Putamen (tissue), 1 donor: ENCODE measurements around the gene IL9R.
"Not testable (repeated sequence)": the region's sequence is repeated elsewhere in the genome, so short reads cannot be mapped to it uniquely, and the experiment has no call there.

Source experiments
- DNase-seq: peaks from one replicate; pipeline ENCODE4 v3.0.0-alpha.2; 2016; ENCODE audit warnings: low spot score

IL9R gene

DNA sequence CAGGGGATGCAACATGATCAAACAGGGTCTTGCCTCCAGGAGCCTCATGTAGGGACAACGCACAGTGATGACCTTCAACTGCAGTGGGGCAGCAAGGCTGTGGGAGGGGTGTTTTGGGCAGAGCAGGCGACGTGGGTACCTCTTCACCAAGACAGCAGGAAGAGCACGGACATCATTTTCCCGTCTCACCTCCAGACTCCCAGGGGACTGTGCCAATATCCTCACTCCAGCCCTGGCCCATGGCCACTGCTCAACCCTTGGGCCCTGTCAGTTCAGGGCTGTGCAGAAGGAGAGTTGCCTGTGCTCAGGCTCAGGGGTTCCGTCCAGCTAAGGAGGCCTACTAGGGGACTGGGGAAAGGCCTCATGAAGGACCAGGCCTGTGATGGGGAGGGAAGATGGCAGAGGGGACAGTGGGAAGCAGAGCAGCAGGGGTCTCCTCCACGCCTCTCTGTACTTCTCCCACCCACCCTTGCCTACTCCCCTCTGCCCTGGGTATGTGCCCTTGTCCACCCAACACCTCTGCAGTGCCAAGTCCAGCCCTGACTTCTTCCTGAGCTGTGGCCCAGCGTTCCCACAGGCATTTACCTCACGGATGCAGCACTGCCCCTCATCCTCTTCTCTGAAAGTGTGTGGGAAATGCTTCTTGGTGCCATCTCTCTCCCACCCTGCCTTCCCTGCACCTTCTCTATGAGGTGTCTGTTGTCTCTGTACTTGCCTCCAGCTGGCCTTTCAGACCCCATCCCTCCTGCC is 1.4 kb downstream of the IL9R start:
- DNase-seq: no peak

DNA sequence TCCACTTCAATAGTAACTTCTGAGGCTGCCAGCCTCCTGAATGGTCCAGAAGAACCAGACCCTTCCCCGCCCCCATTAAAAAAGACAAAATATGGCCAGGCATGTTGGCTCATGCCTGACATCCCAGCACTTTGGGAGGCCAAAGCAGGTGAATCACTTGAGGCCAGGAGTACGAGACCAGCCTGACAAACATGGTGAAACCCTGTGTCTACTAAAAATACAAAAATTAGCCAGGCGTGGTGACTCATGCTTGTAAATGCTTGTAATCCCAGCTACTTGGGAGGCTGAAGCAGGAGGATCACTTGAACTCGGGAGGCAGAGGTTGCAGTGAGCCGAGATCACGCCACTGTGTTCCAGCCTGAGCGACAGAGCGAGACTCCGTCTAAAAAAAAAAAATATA is 2.3 kb downstream of the IL9R start:
- DNase-seq: not testable (repeated sequence)

DNA sequence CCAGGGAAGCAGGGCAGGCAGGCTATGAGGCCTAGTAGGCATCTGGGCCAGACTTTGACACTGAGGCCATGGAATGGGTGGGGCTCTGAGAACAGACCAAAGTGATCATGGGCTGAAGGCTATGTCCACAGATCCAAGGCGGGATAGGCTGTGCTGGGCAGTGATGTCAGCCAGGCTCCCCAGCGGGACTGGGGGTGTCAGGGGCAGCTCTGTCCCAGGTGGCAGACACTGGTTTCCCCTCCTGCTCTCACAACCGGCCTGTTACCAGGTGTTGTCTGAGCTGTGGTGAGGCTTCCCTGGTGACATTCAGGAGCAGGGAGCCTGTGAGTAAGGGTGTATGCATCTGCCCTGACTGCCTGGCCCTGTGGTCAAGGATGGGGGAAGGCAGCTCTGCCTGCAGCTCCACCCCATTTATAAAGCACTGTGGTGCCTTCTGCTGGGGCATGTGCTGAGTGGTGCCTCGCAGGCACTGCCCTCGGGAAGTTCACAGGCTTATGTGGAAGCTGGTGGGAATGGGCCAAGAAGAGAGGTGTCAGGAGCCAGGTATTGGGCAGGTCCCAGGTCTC is 2.9 kb downstream of the IL9R start:
- no peak for DNase-seq

DNA sequence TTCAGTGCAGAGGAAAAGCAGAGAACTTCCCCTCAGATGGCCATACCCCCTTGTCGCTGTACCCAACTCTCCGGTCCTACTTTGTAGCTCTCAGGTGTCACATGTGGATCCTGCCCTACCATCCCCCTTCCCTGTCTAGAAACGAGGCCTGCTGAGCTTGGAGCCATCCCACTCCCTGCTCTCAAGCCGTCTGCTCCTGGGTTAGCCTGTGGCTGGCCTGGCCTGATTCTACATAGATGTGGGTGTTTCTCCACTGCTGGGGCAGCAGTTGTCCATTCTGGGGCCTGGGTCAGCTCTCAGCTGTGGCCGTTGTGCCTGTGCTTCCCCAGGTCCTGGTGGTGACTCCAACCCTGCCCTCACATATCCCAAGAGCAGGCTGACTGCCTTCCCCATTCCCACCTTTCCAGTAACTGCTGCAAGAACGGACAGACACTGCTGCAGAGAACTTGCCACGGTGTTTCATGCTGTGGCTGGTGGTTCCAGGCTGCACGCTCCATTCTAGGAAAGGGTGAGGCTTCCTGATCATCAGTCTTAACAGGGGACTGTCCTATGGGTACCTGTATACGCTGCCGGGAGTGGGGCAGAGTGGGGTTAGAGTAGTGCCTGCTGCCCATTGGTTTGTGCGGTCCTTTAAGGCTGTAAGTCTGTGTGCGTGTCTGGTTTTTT is 3.6 kb downstream of the IL9R start:
- no peak for DNase-seq

DNA sequence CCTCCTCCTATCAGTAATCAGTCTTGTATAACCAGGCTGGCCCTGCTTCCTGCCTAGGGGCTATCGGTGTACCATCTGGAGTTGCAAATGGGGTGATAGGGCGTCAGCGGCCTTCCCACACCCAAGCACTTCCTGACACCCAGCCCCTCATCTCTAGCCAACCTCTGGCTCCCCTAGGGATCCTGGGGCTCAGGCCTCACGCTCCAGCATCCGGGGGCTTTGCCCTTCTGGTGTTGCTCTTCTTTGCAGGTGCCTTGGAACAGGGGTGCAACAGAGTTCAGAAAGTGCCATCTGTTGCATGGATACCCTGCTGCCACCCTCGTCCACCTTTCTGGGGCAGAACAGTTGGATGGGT is 4.1 kb downstream of the IL9R start:
- DNase-seq: no peak

DNA sequence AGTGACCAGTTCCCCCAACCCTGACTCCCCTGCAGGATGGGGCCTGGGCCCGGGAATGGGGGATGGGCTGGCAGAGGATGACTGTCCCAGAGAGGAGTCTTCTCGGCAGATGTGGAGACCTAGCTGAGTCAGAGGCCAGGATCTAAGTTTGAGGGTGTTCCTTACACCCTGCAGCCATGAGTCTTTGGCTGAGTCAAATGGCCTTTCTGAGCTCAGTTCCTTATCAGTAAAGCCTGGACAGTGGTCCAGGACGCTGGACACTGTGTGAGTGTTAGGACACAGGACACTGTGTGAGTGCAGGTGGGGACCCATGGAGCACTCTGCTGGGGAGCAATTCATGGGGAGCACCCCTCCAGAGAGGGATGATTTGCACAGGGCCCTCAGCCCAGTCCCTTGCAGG is 5.0 kb downstream of the IL9R start:
- DNase-seq: no peak

DNA sequence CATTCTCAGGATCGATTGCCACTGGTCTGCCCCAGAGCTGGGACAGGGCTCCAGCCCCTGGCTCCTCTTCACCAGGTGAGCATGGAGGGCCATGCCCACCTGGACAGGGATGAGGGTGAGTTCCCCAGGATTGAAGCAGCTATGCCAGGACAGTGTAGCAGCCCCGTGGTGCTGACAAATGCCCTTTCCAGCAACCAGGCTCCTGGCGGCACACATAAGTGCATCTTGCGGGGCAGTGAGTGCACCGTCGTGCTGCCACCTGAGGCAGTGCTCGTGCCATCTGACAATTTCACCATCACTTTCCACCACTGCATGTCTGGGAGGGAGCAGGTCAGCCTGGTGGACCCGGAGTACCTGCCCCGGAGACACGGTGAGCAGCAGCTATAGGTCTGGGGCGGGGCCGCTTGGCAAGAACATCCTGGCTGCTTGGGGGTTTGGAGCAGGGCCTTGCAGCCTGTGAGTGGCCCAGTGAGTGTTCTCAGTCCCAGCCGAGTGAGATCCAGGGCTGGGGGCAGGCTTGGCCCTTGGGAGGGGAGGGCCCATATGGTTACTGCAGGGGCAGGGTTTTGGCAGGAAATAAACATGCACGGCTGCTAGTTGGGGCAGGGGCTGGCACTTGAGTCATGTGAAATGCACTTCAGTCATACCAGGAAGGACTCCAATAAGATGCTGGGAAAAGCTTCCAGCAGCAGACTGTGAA is 6.1 kb downstream of the IL9R start:
- DNase-seq: no peak

DNA sequence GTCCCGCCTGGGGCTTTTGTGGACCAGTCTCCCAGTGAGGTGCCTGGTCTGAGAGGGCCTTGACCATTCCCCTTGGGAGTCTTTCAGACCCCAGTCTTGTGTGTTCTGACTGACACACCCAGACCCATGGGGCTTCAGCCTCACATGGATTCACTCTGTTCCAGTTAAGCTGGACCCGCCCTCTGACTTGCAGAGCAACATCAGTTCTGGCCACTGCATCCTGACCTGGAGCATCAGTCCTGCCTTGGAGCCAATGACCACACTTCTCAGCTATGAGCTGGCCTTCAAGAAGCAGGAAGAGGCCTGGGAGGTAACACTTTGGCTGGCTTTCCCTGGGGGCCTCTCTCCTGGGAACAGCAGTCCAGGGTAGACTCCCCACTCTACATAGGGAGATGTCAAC is 6.8 kb downstream of the IL9R start:
- DNase-seq: no peak

DNA sequence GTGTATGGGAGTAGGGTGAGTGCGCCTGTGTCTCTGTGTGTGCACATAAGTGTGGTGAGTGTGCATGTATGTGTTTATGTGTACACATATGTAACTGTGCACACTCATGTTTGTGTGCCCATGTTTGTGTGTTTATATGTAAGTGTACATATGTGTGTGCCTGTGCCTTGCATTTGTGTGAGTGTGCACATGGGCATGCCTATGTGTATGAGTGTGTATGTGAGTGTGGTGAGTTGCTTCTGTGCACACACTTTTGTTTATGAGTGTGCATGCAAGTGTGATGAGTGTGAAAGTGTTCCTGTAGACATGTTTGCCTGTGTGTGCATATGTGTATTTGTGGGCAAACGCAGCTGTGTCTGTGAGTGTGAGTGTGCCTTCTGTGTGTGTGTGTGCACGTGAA is 7.2 kb downstream of the IL9R start:
- DNase-seq: no peak

DNA sequence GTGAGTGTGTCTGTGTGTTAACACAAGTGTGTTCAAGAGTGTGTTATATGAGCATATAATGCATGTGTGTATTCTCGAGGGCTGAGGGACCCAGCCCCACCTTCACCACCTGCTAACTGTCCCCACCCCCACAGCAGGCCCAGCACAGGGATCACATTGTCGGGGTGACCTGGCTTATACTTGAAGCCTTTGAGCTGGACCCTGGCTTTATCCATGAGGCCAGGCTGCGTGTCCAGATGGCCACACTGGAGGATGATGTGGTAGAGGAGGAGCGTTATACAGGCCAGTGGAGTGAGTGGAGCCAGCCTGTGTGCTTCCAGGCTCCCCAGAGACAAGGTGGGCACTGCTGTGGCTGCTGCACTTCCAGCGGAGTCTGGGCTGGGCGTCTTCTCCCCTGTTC is 7.6 kb downstream of the IL9R start:
- DNase-seq: no peak

DNA sequence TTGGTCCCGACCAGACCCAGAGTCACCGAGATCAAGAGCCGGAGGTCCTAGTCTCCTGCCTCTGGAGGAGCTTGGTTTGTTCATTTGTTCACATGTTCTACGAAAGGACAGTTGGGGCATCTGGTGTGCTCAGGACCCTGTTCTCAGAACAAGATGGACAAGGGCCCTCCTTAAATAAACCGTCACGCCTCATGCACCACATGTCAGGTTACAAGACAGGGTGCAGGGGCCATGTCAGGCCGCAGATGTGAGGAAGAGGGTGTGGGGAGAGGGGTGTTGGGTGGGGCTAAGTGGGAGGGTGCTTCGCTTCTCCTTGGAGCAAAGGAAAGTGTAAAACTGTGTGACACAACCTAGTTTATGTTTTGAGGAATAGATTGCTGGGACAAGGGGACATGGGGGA is 9.0 kb downstream of the IL9R start:
- not testable (repeated sequence) for DNase-seq

DNA sequence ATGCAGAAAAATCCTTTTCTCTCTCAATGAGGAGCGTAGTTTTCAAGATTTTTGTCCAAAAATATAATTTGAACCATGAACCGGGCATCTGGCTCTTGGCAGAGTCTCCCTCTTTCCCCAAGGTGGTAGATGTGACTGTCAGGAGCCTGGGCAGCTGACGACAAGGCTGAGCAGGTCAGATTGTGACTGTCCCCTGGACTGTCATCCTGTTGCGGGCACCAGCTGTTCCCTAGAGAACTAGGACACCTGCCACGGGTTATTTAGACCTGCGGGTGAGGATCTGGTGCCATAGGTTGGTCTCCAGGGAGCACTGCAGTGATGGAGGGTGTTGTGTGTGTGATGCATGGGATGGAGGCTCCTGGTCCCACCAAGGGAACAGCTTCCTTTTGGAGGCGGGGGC is 10.9 kb downstream of the IL9R start:
- DNase-seq: not testable (repeated sequence)

DNA sequence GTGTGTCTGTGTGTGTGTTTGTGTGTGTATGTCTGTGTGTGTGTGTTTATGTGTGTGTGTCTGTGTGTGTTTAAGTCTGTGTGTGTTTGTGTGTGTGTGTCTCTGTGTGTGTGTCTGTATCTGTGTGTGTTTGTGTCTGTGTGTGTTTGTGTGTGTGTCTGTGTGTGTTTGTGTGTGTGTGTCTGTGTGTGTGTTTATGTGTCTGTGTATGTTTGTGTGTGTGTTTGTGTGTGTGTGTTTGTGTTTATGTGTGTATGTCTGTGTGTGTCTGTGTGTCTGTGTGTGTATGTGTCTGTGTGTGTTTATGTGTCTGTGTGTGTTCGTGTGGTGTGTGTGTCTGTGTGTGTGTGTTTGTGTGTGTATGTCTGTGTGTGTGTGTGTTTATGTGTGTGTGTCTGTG is 11.4 kb downstream of the IL9R start:
- DNase-seq: no peak

DNA sequence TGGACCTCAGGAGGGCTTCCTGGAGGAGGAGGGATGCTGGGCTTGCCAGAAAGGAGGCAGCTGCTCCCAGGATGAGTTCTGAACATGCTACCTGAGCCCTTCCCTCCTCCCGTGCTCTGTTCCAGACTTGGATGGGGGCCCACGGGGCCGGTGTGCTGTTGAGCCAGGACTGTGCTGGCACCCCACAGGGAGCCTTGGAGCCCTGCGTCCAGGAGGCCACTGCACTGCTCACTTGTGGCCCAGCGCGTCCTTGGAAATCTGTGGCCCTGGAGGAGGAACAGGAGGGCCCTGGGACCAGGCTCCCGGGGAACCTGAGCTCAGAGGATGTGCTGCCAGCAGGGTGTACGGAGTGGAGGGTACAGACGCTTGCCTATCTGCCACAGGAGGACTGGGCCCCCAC is 12.2 kb downstream of the IL9R start:
- DNase-seq: not testable (repeated sequence)

DNA sequence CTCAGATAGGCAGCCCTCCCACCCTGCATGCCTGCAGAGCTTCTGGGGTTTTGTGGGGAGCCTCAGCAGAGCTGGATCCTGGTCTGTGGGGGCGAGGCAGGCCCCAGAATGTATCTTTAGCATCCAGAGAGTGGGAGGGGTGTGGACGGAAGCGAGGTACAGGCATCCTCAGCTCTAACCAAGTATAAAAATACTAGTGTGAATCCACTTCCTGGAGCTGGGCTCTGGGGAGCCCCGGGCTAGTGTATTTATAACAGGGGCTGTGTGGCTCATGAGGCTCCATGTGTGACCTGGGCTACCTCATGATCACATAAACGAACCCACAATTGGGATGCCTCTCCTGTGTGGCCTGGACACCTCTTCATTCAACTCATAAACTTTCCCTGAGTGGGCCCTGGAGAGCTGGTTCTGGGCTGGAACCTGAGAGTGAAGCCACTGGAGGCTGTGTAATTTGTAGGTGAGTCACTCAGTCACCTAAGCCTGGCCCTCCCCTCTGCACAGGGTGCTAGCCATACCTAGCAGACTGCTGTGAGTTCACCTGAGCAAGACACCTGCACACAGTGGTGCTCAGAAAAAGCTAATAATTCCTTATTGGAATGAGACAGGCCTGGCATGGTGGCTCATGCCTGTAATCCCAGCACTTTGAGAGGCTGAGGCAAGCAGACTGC is 15.9 kb downstream of the IL9R start:
- not testable (repeated sequence) for DNase-seq

DNA sequence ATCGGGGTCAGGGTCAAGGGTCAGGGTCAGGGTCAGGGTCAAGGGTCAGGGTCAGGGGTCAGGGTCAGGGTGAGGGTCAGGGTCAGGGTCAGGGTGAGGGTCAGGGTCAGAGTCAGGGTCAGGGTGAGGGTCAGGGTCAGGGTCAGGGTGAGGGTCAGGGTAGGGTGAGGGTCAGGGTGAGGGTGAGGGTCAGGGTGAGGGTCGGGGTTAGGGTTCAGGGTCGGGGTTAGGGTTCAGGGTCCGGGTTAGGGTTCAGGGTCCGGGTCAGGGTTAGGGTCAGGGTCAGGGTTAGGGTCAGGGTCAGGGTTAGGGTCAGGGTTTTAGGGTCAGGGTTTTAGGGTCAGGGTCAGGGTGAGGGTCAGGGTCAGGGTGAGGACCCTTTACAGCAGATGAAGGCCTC is 22.4 kb downstream of the IL9R start:
- DNase-seq: not testable (repeated sequence)

DNA sequence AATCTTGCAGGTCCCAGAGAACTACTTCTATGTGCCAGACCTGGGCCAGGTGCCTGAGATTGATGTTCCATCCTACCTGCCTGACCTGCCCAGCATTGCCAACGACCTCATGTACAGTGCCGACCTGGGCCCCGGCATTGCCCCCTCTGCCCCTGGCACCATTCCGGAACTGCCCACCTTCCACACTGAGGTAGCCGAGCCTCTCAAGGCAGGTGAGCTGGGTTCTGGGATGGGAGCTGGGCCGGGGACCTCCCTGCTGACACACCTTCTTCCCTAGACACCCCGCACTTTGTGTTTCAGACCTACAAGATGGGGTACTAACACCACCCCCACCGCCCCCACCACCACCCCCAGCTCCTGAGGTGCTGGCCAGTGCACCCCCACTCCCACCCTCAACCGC is 25.5 kb downstream of the IL9R start:
- not testable (repeated sequence) for DNase-seq

DNA sequence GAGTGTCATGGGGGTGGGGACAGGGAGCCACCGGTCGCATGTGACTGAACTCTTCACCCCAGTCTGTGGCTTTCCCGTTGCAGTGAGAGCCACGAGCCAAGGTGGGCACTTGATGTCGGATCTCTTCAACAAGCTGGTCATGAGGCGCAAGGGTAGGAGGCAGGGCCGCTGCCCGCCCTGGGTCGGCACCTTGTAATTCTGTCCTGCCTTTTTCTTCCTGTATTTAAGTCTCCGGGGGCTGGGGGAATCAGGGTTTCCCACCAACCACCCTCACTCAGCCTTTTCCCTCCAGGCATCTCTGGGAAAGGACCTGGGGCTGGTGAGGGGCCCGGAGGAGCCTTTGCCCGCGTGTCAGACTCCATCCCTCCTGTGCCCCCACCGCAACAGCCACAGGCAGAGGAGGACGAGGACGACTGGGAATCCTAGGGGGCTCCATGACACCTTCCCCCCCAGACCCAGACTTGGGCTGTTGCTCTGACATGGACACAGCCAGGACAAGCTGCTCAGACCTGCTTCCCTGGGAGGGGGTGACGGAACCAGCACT is 27.5 kb downstream of the IL9R start:
- not testable (repeated sequence) for DNase-seq

DNA sequence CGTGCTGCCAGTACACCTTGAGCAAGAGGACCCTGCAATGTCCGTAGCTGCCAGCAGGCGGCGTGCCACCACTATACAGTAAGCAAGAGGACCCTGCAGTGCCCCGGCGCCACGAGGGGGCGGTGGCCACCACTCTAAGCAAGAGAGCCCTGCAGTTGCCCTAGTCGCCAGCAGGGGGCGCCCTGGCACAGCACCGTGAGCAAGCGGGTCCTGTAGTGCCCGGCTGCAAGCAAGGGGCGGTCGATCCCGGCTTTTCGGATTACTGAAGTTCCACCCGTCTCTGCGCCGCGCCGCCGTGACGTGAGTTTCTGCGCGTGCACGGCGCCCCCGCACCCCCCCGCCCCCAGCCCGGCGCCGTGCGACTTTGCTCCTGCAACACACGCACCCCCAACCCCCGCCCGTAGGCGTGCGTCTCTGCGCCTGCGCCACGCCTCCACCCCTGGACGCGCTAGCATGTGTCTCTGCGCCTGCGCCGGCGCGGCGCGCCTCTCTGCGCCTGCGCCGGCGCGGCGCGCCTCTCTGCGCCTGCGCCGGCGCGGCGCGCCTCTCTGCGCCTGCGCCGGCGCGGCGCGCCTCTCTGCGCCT is 31.2 kb downstream of the IL9R start:
- DNase-seq: not testable (repeated sequence)

DNA sequence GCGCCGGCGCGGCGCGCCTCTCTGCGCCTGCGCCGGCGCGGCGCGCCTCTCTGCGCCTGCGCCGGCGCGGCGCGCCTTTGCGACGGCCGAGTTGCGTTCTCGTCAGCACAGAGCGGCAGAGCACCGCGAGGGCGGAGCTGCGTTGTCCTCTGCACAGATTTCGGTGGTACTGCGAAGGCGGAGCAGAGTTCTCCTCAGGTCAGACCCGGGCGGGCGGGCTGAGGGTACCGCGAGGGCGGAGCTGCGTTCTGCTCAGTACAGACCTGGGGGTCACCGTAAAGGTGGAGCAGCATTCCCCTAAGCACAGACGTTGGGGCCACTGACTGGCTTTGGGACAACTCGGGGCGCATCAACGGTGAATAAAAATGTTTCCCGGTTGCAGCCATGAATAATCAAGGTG is 31.8 kb downstream of the IL9R start:
- not testable (repeated sequence) for DNase-seq

DNA sequence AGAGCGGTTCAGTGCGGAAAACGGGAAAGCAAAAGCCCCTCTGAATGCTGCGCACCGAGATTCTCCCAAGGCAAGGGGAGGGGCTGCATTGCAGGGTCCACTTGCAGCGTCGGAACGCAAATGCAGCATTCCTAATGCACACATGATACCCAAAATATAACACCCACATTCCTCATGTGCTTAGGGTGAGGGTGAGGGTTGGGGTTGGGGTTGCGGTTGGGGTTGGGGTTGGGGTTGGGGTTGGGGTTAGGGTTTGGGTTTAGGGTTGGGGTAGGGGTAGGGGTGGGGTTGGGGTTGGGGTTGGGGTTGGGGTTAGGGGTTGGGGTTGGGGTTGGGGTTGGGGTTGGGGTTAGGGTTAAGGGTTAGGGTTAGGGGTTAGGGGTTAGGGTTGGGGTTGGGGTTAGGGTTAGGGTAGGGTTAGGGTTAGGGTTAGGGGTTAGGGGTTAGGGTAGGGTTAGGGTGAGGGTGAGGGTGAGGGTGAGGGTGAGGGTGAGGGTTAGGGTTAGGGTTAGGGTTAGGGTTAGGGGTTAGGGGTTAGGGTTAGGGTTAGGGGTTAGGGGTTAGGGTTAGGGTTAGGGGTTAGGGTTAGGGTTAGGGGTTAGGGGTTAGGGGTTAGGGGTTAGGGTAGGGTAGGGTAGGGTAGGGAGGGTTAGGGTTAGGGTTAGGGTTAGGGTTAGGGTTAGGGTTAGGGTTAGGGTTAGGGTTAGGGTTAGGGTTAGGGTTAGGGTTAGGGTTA is 32.4 kb downstream of the IL9R start:
- not testable (repeated sequence) for DNase-seq
